NCI-H1436 treated with DMSO at 0.1 percent for 48 hours (cell line): ENCODE results near the gene DPPA4.

Experiments
- DNase-seq: peaks from one replicate; lab custom pipeline; 2025; lab: John Stamatoyannopoulos, UW

The DPPA4 gene

DNA sequence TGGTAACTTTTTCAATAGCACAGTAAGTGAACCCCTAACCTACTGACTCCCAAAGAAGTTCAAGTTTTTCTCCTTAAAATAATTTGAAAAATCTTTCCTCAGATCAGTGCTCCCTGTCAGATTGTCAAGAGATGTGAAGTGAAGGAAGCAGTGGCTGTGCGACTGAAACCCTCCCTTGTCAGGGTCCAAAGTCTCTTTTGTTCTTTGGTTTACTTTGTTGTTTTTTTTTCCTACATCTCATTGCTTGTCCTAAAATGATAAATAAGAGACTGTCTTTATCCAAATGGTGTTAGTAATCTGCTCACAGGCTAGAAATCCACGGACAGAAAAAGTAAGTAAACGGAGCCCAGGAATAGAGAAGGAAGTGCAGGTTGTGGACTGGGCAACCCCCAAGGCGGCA is 976 bp upstream of the DPPA4 start:
- no peak for DNase-seq

- no peak for DNase-seq
Observed at GRCh38 chr3:109336291-109336861, 970 bp downstream of the DPPA4 start.

DNA sequence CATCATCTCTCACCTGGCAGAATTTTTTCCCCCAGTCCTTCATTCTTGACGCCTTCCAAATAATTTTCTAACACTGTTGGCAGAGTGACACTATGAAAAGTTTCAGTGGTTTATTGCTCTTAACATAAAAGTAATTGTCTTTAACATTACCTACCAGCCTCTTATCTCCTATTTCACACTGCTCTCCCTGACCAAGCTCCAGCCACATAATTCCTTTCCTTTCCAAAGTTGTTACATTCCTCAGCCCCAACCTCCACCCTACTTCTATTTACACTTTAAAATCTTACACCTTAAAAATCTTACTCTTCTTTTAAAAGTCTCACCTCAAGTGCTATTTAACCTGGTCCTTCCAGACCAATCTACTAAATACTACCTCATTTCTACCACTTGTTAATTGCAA is 2.8 kb downstream of the DPPA4 start:
- DNase-seq: no peak

DNA sequence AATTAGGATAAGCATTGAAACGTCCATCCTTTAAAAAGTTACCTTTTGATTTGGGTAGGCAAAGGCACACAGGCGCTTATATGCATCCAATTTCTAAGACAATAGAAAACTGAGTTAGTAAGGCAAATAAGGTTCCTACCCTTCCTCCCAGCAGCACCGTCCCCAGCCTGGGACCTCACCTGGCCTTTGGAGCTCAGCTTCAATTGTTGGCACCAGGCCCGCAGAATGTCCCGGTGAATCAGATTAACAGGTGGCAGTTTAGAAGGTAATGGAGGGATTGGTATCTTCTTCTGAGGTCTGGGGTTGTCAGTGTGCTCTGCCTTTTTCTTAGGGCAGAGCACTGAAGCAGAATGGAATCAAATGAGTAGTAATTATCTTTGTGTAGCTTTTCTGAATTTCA is 5.7 kb downstream of the DPPA4 start:
- DNase-seq: no peak

GRCh38 chr3:109330405-109330804 is 6.9 kb downstream of the DPPA4 start:
- no peak for DNase-seq

- DNase-seq: no peak
Observed at GRCh38 chr3:109328202-109328601, 9.1 kb downstream of the DPPA4 start.

GRCh38 chr3:109325657-109326056 is 11.7 kb downstream of the DPPA4 start:
- no peak for DNase-seq

GRCh38 chr3:109325109-109325508 is 12.2 kb downstream of the DPPA4 start:
- no peak for DNase-seq

- DNase-seq: no peak
Observed at GRCh38 chr3:109316162-109316730, 21.1 kb downstream of the DPPA4 start, which contains the start of gene DPPA2. Gene DPPA2, minus strand, starts transcription at chr3:109316517. Its CDS starts 1,975 bp downstream, at chr3:109314542.

DNA sequence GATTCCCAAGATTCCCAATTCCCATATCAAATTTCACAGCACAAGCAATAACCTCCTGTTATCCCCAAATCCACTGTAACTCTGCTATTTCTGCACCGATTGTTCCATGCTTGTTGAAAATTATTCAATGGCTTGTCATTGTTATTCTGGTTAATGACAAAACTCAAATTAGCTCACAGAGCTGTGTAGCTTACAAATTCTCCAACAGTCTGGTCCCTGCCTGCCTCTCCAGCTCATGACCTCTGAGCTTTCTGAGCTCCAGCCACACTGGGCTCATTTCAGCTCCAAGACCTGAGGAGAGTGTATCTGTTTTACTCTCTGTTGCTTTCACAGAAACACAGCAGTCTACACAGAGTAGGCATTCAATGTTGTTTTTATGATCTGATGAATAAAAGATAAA is 24.3 kb downstream of the DPPA4 start:
- no peak for DNase-seq

DNA sequence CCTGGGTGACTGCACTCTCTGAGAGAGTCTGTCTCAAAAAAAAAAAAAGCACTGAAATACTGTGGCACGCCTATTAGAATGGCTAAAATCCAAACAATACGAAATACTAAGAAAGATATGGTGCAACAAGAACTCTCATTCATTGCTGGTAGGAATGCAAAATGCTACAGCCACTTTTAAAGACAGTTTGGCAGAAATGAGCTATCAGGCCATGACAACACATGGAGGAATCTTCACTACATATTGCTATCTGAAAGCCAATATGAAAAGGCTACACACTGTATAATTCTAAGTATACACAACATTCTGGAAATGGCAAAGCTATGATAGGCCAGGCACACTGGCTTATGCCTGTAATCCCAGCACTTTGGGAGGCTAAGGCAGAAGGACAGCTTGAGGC is 39.9 kb downstream of the DPPA4 start:
- DNase-seq: no peak

GRCh38 chr3:109284071-109284470 is 53.3 kb downstream of the DPPA4 start:
- DNase-seq: no peak

DNA sequence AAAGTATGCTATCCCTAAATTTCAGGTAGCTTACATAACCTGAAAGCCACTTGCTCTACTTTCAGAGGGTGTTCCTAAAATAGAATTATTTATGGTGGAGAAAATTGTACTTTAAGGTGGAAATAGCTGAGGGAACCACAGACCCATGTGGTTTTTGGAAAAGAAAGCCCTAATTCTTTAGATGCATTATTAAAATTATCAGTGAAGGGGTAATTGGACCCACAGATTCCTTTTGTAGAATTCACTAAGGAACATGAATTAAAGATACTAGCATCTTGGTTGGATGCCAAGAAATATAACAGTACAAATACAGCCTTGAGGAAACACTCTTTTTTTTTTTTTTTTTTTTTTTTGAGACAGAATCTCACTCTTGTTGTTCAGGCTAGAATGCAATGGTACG is 58.8 kb downstream of the DPPA4 start:
- no peak for DNase-seq

GRCh38 chr3:109278141-109278540 is 59.2 kb downstream of the DPPA4 start:
- no peak for DNase-seq
